ENCODE results near the gene CPEB3.

Gene CPEB3

DNA sequence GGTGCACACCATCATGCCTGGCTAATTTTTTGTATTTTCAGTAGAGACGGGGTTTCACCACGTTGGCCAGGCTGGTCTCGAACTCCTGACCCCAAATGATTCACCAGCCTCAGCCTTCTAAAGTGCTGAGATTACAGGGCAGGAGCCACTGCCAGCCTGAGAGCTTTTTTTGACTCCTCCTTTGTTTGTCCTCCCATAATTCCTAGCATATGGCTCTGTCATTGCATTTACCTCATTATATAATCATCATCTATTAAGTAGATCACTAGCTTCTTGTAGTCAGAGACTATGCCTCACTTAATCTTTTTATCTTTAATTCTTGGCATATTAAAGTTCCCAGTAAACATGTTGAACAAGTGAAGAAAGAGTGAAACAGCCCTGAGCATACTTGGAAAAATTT, 82.1 kb downstream of the CPEB3 start:
- DNase-seq (ENCODE audit: low read depth): no peak

- no peak for DNase-seq (ENCODE audit: low read depth)
Measured at GRCh38 chr10:92208157-92208720, 82.6 kb downstream of the CPEB3 start.

DNA sequence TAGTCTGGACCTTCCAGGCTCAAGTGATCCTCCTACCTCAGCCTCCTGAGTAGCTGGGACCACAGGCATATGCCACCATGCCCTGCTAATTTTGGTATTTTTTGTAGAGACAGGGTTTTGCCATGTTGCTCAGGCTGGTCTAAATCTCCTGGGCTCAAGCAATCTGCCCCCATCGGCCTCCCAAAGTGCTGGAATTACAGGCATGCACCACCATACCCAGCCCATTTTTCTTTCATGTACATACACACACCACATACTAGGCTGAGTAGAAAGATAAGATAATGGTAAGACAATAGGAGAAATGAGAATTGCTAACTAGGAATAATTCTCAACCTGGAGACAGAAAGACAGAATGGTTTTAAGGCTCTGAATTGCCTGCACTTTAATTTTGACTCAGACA, 83.8 kb downstream of the CPEB3 start:
- no peak for DNase-seq (ENCODE audit: low read depth)

DNA sequence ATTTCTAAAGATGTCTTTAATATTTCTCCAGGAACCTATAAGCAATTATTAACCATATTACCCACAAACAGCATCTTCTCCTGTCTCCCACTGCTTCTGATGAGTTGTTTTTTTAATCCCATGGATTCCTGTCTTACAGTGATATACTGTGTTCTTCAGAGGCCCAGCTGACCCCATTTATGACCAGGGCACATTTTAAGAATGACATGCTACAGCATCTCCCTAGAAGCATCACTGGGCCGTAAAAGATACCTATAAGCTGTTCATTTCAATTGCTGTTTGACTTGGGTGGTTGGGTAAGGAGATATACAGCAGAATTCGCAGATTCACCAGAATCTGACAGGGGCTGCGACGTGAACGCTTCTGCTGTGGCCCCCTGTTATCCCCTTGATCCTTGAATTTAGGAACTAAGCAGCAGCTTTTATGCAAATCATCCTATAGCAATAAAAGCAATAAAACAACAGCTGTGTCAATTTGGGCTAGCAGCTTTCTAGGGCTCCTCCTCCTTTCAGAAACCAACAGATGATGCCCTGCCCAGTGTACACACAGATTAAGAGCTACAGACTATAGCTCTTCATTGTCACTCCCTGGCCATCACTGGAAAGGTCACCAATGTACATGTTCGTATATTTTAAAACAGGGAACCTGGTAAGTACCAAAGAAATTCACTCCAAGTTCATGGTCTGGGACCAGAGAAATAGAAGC, 86.8 kb downstream of the CPEB3 start:
- DNase-seq (ENCODE audit: low read depth): no peak

- DNase-seq (ENCODE audit: low read depth): no peak
Measured at GRCh38 chr10:92202536-92202935, 88.3 kb downstream of the CPEB3 start.

DNA sequence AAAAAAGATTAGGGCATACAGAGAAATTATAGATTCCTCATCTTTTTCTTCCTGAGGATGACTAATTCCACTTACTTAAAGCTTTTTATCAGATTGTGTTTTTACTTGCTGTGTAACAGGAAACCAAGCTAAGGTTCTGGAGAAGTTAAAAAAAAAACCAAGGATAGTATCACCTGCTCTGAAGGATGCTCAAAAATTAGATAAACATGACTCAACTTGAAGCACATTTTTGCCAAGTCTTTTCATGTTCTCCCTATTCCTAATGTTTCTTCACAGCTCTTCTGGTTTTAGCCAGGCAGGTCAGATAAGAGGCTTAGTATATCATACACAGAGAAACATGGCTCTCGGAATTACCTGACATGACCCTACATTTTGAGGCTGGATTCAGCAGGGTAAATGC, 90.3 kb downstream of the CPEB3 start:
- DNase-seq (ENCODE audit: low read depth): no peak

DNA sequence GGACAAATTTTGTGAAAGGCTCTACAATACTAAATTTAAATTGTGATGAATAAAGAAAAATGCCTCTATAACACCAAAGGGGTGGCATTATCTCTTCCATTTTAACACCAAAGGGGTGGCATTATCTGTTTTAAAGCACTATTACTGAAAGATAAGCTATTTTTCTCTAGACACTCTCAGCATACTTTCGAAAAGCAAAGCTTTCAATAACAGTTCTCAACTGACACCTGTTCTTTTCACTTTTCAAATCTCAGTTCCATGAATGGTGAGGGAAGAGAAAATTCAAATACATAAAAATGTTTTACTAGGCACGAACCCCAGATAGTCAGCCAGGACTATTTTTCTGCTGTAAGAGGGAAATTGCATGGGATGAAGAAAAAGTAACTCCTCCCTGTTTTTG, 103.8 kb downstream of the CPEB3 start:
- DNase-seq (ENCODE audit: low read depth): no peak

GRCh38 chr10:92184977-92185376, 105.9 kb downstream of the CPEB3 start:
- DNase-seq (ENCODE audit: low read depth): no peak

GRCh38 chr10:92183199-92183598, 107.7 kb downstream of the CPEB3 start:
- DNase-seq (ENCODE audit: low read depth): no peak

- no peak for DNase-seq (ENCODE audit: low read depth)
Measured at GRCh38 chr10:92181575-92181974, 109.3 kb downstream of the CPEB3 start.

DNA sequence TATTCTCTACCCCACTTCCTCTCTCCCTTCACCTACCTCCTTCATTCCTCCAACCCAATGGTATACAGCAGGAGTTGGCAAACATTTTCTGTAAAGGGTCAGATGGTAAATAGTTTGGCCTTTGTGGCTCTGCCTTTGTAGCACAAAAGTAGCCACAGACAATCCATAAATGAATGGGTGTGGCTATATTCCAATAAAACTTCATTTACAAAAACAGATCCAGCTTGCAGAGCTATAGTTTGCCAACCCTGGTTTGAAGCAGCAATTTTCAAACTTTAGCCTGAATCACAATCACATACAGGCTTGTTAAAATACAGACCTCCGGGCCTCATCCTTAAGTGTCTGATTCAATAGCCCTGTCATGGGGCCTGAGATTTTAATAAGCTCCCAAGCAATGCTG, 110.5 kb downstream of the CPEB3 start:
- DNase-seq (ENCODE audit: low read depth): no peak

DNA sequence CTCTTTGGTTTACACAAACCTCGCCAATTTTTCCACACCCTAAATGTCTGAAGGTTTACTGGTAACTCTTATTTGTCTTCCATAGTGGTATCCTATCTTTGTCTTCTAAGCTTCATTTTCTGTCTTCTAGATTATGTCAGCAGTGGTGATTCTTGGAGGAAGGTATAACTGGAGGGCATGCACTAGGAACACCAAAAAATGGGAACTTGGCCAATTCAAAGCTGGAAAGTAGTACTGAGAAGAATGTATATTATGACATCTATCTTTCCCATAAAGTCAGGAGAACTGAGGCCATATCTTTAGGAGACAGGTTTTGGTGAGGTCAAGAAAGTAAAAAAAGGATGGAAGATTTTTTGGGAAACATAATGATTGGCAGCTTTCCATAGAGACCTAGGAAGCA, 113.3 kb downstream of the CPEB3 start:
- DNase-seq (ENCODE audit: low read depth): no peak

GRCh38 chr10:92175164-92175563, 115.7 kb downstream of the CPEB3 start:
- no peak for DNase-seq (ENCODE audit: low read depth)

- no peak for DNase-seq (ENCODE audit: low read depth)
Measured at GRCh38 chr10:92173996-92174395, 116.9 kb downstream of the CPEB3 start.

DNA sequence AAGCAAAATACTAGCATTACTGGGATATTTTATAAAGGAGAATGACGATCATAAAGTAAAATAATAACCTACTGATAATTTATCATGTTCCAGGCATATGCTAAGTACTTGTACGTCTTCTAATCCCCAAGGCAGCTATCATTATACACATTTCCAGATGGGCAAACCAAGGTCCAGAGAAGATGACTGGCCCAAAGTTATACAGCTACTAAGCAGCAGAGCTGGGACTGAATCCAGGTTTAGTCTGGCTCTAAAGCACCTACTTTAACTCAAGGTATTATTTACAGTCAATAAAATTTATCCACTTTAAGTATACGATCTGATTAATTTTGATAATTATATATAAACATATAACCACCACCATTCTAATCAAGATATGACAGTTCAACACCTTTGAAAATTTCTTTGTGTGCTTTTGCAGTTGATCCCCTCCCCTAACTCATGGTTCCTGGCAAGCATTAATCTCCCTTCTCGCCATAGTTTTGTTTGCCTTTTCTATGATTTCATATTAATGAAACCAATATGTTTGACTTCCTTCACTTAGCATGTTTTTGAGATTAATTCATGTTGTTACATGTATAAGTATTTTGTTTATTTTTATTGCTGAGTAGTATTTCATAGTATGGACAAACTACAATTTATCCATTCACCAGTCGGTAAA, 126.7 kb downstream of the CPEB3 start:
- DNase-seq (ENCODE audit: low read depth): no peak

GRCh38 chr10:92162541-92162940, 128.3 kb downstream of the CPEB3 start:
- DNase-seq (ENCODE audit: low read depth): no peak

DNA sequence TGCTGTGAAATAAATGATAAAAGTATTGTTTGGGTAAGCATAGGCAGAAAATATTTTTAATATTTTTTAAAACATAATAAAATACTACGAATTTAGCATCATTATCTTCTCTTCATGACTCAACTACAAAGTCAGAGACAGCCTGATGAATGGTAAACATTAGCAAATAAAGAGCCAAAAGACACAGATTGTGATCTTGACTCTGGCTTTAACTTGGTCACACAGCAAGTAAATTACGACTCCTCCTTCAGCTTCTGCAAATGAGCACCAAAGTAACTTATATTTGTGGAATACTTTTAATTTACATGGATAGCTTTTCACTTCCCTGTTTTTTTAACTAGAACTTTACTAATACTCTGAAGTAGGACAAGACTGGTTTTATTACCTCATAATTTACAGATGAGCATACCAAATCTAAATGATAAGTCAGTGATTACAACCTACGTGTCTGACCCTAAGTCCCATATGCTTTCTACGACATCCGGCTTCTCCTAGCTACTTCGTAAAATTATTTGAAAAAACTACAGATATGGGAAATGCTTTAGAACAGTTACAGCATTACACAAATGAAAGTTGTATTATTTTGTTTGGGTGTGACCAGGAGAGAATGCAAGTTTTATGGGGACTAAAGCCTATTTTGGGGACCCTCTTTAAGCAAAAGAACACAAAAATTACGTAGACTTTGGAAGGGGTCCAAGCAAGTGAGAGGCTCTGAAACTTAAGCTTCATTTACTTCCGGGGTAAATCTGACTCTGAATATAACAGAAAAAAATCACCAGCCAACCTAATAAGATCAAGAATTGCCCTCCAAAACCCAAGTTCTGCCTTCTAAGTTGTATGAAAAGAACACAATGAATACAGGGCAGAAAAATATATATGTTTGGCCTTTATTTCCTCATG, 133.8 kb downstream of the CPEB3 start:
- no peak for DNase-seq (ENCODE audit: low read depth)

- DNase-seq (ENCODE audit: low read depth): no peak
Measured at GRCh38 chr10:92150823-92151222, 140.1 kb downstream of the CPEB3 start.

GRCh38 chr10:92149261-92149660, 141.6 kb downstream of the CPEB3 start:
- DNase-seq (ENCODE audit: low read depth): no peak

- no peak for DNase-seq (ENCODE audit: low read depth)
Measured at GRCh38 chr10:92146781-92147180, 144.1 kb downstream of the CPEB3 start.

DNA sequence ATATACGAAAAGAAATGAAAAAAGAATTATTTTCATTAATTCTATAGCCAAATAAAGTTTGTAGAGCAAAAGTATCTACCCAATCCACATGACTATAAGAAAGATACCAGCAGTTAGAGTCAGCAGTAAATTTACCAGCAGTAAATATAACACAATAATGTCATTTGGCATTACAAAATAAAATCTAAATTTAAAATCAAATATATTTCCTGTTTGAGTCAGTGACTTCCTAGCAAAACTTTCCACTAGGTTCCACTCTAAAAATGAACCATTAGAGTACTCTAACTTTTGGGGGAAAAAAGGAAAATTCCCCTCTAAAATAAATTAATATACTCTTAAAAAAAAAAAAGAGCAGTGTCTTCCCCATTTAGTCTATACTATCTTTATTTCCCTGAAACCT, 144.8 kb downstream of the CPEB3 start:
- no peak for DNase-seq (ENCODE audit: low read depth)

DNA sequence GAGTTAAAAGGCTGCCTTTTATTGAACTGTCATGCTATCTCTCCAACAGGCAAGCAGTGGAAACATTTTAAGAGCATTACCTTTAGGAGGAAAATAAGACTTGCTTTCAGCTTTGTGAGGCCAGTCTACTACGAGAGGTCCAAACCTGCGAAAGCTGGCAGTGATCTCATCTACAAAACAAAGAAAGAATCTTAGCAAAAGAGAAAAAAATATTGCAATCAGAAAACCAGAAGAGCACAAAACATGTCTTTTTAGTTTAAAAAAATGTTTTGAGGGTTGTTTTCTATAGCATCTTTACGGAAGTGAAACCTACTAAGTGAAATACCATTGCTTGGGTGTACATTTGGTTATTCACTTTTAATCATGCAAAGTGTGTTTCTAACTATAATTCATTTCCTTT, 147.9 kb downstream of the CPEB3 start:
- DNase-seq (ENCODE audit: low read depth): no peak

GRCh38 chr10:92142512-92142911, 148.4 kb downstream of the CPEB3 start:
- no peak for DNase-seq (ENCODE audit: low read depth)

Data from activated gamma-delta T cell treated with anti-CD3 and anti-CD28 coated beads, Interleukin-2, amount 50 U/mL, for 16 hours (primary cell).